ENCODE data around the gene TMEM37. TPM values are rescaled to one million over a fixed set of nuclear protein-coding genes. Genes with fewer than 3 reads are reported as not detected.

Gene TMEM37
- total and polyA plus RNA-seq, 2 of the 13 experiments (the other 11 are each of a cell fraction or from before 2014, with no cell fraction given): 37.7 to 115 TPM

DNA sequence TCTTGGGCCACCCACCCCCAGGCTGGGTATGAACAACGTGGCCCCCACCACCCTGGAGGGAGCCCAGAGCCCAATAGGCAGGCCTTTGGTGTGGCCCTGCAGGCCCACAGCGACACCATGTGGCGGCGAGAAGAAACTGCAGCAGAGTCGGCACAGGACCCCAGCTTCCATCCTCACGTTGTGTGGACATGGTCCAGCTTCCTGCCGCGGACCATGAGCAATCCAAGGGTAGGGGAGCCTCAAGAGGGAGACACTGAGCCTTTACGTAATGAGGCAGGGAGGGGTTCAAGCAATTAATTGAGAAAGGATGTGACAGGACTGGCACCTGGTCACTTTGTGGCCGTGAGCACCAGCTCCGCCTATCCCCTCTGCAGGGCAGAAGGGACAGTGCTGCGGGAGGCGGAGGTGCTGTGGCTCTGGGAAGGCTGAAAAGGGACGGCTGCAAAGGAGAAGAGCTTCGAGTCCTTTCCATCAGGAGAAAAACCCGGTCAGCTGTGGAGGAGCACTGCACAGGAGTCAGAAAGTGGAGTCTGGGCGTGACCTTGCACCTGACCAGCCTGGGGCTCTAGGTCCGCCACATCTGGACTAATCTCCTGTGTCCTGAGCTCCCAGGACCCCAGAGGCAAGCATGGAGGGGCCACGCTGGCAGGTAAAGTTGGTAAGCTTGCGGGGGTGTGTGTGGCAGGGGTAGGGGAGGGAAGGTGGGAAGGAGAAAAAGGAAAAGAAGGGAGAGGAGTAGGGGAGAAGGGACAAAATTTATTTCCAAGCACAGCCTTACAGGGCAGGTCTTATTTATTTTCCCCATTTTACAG is 44.9 kb downstream of the TMEM37 start (continued):
- TF ChIP-seq RERE (CRISPR knock-in tag; IDR thresholded peaks at IDR 0.05; ENCODE audit: low read depth) (no peak), ZNF256 (CRISPR knock-in tag; conservative IDR thresholded peaks at IDR 0.05) (no peak), ZNF44 (CRISPR knock-in tag; IDR thresholded peaks at IDR 0.05) (no peak), FOXK1 (CRISPR knock-in tag; IDR thresholded peaks at IDR 0.05; ENCODE audit: borderline replicate concordance, low read depth) (peak; percentile 61; the same call in 1 of the 2 replicates), CC2D1A (CRISPR knock-in tag; IDR thresholded peaks at IDR 0.05) (no peak), ASH2L (IDR thresholded peaks at IDR 0.05; ENCODE audit: insufficient read length, low read depth, low read length) (peak; percentile 44), IRX3 (CRISPR knock-in tag; IDR thresholded peaks at IDR 0.05; ENCODE audit: borderline replicate concordance, low read depth) (no peak), ARNTL (CRISPR knock-in tag; IDR thresholded peaks at IDR 0.05) (peak; percentile 67; the same call in 1 of the 2 replicates), ZNF766 (CRISPR knock-in tag; IDR thresholded peaks at IDR 0.05; ENCODE audit: borderline replicate concordance) (no peak), NFE2 (CRISPR knock-in tag; IDR thresholded peaks at IDR 0.05) (no peak), SPEN (CRISPR knock-in tag; IDR thresholded peaks at IDR 0.05; ENCODE audit: low read depth) (no peak), ATF6 (CRISPR knock-in tag; conservative IDR thresholded peaks at IDR 0.05) (no peak; the same call in 1 of the 2 replicates), ZFP36L1 (CRISPR knock-in tag; IDR thresholded peaks at IDR 0.05) (peak; percentile 70; the same call in 1 of the 2 replicates), ZNF501 (CRISPR knock-in tag; IDR thresholded peaks at IDR 0.05) (peak; percentile 33; the same call in 1 of the 2 replicates)
- TF ChIP-seq, protein P1, sequence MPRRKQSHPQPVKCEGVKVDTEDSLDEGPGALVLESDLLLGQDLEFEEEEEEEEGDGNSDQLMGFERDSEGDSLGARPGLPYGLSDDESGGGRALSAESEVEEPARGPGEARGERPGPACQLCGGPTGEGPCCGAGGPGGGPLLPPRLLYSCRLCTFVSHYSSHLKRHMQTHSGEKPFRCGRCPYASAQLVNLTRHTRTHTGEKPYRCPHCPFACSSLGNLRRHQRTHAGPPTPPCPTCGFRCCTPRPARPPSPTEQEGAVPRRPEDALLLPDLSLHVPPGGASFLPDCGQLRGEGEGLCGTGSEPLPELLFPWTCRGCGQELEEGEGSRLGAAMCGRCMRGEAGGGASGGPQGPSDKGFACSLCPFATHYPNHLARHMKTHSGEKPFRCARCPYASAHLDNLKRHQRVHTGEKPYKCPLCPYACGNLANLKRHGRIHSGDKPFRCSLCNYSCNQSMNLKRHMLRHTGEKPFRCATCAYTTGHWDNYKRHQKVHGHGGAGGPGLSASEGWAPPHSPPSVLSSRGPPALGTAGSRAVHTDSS (CRISPR knock-in tag; conservative IDR thresholded peaks at IDR 0.05): no peak
- TF ChIP-seq, protein P2, sequence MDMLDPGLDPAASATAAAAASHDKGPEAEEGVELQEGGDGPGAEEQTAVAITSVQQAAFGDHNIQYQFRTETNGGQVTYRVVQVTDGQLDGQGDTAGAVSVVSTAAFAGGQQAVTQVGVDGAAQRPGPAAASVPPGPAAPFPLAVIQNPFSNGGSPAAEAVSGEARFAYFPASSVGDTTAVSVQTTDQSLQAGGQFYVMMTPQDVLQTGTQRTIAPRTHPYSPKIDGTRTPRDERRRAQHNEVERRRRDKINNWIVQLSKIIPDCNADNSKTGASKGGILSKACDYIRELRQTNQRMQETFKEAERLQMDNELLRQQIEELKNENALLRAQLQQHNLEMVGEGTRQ (IDR thresholded peaks at IDR 0.05; ENCODE audit: low read depth, low read length): no peak
- TF ChIP-seq, protein P2 (CRISPR knock-in tag; IDR thresholded peaks at IDR 0.05; ENCODE audit: borderline replicate concordance): no peak

All from HepG2 (cell line).